HG03432 (cell line): Measurements from ENCODE around the gene RIMS4.

Experiments used
- ATAC-seq: cut with Tn5 transposase; IDR thresholded peaks from one replicate; pipeline ENCODE4 v1.9.1; 2021; ENCODE audit warnings: mild to moderate bottlenecking, moderate library complexity; ENCODE audit not compliant: unreplicated experiment

Gene RIMS4

DNA sequence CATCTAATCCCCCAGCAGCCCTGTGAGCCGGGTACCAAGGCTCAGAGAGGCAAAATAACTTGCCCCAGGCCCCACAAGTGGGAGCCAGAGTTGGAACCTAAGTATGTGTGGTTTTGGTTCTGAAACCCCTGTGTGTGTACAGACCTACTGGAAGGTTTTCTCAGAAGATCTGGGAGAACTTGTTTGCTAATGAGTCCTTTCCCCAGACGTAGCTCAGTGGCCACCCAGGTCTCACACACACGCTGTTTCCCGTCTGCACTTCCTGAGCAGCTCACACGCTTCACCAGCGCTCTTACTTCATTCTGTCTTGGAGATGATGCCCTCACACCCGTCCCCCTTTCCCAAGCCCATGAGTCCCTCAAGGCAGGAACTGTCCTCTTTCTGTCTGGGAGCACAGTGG lies 87.0 kb downstream of the RIMS4 start:
- ATAC-seq: no peak

DNA sequence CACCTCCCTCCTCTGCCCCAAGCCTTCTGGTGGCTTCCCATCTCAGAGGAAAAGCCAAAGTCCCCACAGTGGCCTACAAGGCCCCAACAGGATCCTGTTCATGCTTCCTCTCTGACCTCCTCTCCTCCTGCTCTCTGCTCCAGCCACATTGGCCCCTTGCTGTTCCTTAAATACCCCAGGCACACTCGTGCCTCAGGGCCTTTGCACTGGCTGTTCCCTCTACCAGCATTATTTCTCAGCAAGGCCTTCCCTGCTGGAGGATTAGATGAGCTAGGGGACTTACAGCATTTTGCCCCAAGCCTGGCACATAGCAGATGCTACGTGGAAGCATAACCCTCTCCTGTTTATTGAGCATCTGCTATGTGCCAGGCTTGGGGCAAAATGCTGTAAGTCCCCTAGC lies 87.4 kb downstream of the RIMS4 start:
- ATAC-seq: no peak

DNA sequence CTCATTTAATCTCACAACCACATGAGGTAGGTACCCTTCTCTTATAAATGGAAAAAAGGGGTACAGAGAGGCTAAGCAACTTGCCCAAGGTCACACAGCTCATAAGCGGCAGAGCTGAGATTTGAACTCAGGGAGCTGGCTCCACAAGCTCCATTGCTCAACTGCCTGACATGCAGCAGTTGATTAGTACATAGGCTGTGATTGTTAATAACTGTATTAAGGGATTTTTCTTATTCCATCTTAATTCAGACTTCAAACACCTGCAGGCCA lies 88.6 kb downstream of the RIMS4 start:
- no peak for ATAC-seq

DNA sequence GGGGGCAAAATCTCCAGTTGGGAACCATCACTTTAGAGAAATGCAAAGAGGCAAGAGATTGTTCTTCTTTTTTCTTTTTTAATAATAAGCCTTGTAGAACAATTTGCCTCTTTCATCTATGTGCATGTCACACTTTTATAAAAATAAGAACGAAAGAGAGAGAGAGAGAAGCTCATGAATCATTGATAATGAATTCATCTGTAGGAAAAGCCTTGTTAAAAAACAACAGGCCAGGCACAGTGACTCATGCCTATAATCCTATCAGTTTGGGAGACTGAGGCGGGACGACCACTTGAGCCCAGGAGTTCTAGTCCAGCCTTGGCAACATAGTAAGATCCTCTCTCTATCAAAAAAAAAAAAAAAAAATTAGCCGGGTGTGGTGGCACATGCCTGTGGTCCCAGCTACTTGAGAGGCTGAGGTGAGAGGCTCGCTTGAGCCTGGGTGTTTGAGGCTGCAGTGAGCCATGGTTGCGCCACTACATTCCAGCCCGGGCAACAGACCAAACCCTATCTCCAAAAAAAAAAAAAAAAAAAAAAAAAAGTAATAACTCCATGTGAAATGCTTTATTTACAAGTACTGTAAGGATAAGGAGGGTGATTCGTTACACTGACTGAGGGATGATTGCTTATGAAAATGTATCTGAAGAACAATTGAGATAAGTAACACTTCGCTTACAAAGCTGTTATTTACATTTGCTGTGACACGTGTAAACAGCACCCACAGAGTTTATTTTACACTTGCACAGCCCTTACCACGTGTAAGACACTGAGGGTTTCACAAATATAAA lies 89.2 kb downstream of the RIMS4 start:
- no peak for ATAC-seq

DNA sequence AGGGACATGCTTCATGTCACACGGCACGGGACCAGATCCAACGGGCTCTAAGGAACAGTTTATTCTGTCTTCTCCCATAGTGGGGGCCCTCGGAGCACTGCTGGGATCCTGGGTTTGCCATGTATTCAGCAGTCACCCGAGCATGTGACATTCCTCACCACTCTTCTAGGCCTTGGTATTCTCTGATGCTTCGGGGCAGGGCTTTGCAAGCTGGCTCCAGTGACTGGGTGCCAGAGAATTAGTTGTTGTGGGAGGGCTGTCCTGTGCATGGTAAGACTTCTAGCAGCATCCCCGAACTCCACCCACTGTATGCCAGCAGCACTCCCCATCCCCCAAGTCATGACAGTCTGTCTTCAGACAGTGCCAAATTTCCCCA lies 89.7 kb downstream of the RIMS4 start:
- ATAC-seq: no peak

DNA sequence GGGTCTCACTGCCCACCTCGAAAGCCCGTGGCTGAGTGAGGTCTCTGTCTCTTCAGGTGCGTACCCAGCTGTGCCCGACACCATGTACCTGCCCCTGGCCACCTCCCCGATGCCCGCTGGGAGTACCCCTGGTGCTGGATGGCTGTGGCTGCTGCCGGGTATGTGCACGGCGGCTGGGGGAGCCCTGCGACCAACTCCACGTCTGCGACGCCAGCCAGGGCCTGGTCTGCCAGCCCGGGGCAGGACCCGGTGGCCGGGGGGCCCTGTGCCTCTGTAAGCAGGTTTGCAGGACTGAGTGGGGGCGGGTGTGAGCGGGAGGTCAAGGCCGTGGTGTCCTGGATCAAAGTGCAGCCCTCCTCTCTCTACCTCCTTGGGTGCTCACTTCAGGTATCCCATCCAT lies 90.5 kb downstream of the RIMS4 start:
- no peak for ATAC-seq

DNA sequence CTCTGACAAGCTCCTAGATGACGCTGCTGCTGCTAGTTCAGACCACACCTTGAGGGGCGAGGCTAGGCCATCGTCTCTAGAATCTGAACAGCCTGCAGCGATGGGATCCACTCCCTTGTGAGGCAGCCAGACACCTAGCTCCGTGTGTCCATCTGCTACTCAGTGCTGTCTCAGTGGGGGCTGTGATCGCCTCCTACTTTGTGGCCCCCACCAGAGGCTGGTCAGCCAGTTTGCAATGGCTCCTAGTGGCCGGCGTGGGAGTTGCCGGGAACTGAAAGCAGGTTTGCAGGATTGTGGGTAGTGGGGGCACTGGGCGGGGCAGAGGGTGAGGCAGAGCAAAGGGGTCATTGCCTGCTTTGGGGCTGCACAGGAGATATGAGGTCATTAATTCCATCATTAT lies 92.4 kb downstream of the RIMS4 start:
- ATAC-seq: no peak

DNA sequence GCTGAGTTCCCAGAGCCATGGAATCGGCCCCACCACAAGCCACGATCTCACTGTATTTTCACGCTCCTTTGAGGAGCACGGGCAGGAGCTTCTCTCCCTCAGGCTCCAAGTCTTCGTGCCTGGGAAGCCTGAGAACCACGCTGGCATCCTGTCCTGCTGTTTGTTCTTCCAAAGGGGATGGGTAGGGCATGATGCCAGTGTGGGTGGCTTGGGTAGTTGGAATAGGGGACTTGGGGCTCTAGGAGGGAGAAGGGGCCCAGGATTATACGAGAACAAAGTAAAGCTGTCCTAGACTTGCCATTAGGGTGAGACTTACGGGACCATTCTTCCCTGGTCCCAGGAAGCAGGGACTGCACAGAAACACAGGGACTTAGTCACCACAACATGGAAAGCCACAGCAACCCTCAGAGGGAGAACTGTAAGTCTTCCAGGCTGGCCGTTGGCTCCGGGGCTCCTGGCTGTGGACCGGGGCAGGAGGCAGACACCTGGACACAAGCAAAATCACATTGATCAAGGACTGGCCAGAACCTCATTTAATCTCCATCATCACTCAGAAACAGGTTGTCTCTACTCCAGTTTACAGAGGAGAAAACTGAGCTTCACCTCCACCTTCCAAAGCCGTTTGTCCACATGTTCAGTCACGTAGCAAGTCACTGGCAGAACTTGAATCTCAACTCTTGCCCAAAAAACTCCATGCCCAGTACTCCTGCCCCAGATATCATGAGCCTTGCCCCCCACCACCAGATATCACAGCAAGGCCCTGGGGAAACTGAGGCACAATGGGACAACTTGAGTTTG lies 93.8 kb downstream of the RIMS4 start:
- ATAC-seq: no peak

DNA sequence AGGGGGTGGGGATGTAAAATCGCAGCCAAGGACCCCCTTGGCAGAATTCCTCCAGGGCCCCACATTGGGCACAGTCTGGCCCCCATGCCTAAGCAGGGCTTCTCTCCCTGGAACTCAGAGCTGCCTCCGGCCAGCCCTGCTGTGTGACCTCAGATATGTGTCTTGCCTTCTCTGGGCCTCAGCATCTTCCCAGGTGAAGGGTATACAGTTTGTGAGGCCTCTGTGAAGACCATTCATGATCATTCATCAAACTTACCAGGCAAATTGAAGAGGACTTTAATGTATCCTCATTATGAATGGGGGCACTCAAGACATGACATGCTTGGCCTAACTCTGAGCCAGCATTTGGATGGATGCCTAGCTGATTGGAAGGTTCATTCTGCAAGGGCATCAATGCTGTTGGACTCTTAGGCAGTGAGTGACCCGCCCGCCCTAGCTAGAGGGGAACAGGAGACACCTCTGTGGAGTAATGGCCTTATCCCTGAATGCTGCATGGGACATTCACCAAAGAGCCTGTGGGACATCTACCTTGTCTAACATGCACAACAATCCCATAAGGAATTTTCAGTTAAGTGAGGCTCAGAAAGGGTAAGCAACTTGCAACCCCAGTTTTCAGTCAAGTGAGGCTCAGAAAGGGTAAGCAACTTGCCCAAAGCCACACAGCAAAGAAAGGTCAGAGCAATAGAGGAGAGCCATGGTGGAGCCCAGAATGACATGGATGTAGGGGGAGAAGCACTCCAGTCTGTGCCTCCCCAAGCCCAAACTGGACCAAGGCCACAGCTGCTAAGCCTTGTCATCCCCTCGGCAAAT lies 94.6 kb downstream of the RIMS4 start:
- ATAC-seq: no peak

DNA sequence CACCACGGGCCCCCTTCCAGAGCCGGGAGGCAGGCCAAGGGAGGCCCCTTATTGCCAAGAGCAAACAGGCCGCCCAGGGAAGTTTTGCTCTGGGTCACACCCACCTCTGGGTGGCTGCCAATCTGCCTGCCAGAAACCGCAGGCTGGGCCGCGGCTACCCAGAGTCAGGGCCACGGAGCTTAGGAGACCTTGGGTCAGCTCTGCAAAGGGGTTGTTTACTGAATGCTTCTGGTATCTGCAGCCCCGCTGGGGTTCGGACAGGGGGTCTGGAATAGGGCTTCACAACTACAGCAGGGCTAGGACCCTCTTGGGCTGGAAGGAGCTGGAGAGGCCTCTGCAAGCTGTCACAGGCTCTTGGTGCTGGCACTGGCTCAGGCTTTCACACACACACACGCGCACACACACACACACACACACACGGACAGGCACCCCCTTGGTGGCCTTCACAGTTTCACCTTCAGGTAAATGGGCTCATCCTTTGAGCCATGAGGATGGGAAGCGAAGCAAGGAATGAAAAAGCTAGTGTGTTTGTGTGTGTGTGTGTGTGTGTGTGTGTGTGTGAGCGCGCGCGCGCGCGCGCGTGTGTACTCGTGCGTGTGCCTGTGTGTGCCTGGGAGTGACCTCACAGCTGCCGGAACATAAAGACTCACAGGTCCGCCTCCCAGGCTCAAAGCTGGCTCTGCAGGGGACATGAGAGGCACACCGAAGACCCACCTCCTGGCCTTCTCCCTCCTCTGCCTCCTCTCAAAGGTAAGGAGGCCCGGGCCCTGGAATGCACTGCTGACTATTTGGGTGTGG lies 95.4 kb downstream of the RIMS4 start, which contains the start of gene CCN5:
TSS of gene CCN5 (plus strand) at position 669 of the 798 bp plus-strand sequence. CDS start at position 691, 22 bp downstream.
- no peak for ATAC-seq

DNA sequence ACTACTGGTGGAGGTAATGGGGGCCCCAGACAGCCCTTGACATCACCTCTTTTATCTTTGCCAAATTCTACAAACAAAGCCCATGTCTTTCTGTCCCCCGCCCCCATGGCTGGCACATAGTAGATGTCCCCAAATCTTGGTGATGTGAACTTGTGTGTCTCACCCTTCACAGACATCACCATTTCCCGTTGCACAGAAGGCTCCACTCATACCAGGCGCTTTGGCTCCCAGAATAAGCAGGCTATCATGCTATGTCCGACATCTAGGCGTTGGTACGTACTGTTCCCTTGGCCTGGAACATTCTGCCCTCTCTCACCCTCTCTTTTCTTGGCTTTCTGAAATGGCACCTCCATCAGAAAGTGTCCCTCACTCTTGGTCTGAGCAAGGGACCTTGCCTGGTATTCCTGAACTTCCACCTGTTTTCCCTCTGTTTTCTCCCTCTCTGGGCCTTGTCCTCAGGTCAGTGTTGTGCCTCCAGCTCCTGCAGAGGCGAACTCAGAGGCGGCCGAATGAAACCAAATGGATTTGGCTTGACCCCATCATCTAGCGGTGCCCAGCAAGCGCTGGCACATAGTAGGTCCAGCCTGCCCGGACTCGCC lies 96.1 kb downstream of the RIMS4 start:
- ATAC-seq: no peak

DNA sequence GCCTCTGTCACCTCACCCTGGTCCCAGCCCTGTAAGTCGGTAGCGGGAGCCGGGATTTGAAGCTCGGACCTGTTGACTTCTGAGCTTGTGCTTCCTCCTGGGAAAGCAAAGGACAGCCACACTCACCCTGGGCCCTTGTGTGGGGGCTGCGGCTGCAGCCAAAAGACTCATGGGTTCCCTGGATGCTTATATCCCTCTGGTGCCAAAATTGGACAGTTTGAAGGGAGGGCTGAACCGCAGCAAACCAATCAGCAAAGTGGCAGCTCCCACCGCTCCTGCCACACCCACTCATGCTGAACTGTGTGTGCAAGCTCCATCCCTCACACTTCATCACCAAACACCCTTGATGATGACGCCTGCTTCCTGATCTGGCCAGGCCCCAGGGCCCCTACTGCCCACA lies 99.1 kb downstream of the RIMS4 start:
- no peak for ATAC-seq

DNA sequence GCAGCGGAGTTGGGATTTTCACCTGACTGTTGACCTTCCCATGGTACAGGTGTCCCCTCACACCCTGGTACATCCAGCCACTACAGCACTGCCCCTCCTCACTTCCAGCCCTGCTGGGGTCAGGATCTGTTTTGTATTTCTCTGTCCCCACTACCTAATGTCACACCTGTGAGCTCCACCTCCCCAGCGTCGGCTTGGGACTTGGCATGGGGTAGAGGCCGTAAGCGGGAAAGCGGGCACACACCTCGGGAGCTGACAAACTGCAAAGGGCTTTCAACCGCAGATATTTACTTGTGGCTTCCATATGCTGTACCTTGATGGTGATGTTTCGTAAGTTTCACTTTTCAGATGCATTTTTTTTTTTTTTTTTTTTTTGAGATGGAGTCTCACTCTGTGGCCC lies 100.5 kb downstream of the RIMS4 start:
- no peak for ATAC-seq

DNA sequence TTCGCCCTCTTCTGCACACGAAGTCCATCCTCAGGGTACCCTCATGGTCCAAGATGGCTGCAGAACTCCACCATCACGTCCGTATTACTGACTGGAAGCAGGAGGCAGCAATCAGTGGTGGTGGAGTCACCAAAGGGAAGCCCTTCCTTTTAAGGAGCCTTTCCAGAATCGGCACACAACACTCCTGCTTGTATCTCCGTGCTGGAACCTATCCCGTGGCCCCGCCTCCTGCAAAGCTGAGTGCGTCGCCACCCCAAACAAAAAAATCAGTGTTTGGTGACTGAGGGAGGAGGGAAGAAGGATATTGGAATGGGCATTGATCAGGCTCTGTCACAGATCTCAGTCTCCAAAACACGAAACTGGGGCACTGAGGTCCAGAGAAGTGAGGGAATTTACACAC lies 101.0 kb downstream of the RIMS4 start:
- ATAC-seq: no peak

DNA sequence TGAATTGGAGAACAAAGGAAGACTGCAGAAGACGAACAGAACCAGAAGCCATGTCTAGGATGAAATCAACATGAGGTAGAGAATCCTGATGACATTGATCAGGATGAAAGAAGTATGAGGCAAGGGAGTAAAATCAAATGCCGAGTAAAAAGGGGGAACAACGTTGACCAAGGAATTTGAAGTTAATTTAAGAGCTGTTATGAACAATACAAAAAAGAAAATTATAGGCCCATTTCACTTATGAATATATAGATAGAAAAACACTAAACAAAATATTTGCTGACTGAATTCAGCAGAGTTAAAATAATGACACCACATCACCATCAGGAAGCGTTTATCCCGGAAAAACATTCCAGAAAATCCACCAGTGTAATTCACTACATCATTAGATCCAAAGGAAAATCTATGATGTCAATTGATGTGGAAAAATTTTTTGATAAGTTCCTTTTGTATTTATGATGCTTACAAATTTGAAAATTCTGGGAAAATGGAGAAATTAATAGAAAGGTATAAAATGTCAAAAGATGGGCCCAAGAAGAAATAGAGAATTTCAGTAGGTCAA lies 103.2 kb downstream of the RIMS4 start:
- ATAC-seq: no peak

DNA sequence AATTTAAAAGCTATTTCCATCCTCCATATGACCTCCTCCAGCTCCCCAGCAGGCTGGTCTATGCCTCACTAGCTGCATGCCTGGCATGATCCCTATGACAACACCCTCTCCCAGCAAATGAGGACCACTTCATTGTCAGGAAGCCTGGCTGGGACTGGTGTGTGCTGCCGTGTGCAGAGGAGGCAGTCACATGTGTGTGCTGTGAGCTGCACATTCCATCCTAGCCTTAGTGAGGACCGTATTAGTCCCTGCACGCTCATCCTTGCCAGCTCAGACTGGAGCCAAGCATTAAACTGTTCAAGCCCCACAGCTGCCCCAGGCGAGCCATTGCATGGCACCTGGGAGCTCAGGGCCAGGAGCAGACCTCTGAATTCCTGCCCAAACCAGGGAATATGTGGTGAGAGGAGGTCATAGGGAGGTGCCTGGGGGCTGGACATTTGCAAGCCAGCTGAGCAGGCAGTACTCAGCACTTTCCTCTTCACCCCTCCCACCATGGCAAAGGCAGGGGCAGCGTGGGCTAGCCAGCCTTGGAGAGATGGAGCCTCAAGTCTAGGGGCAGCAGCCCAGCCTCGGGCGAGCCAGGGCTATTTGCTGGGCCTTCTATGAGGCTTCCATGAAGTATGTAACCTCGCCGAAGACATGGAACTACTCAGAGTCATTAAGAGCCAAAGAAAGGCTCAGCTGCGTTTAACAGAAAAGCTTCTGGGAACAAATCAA lies 103.9 kb downstream of the RIMS4 start:
- ATAC-seq: no peak

DNA sequence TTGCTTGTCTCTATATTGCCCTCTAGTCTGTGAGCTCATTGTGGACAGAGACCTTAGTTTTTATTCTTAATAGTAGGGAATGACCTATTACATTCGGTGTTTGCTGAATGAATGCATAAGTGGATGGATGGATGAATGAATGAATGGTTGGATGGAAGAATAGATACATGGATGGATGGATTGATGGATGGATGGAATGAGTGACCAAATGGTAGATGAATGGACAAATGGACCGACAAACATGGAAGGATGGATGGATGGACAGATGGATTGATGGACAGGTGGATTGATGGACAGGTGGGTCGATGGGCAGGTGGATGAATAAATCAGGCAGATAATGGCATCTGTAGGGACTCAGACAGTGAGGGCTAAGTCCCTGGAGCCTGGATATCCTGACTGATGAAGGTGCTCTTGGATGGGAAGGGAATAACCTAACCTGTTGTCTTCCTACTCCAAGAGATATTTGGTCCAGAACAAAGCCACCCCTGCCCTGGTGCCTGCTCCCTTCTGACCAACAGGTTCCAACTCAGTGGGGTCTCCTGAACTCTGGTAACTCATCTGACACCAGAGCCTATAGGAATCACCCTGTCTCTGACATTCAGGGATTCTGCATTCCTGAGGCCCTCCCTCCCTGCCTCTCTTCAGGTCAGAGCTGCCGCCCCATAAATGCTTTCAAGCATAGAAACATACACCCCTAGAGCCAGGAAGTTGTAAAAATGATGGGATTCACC lies 104.8 kb downstream of the RIMS4 start:
- no peak for ATAC-seq

DNA sequence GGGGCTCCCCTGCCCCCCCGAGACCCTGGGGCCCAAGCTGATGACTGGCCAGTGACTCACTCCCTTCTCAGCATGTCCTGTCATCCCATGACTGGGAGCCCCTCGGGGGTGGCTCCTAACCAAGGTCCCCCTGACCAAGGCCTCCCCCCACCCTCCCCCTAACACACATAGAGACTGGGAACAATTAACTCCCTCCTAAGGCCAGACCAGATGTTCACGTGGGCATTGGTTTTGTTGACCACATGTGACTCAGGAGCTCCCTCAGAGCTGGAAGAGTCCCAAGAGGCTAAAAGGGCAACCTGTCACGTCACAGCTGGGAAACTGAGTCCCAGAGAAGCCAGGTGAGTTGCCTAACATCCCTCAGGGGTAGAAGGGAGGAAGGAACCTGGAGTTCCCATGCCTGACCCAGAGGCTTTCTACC lies 105.8 kb downstream of the RIMS4 start:
- no peak for ATAC-seq

DNA sequence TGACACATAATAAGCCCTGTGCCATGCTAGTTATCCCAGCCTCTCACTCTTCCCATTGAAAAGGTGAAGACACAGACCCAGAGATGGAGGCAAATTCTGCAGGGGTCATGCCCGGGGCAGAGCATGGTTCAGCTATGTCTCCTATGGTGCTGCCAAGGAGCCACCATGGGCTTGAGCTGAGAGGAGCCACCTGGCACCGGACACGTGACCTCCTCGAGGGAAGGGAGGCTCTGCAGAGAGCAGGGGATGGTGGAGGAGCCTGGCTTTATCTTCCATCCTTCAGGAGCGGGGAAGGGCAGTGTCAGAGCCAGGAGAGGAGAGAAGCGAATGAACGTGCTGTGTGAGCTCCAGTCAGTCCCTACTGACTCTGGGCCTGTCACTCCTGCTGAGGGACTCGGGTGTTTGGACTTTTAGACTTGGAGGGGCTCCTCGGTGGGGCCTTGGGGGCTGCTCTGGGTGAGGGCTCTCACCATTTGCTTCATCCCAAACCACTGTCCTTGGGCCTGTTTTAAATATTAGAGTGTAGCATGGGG lies 106.3 kb downstream of the RIMS4 start:
- ATAC-seq: no peak
